T-helper 1 cell (primary cell): ENCODE data around the gene DIAPH2.

Source experiments
- DNase-seq, 5 donors: peaks; one replicate each; pipeline ENCODE4 v3.0.0-alpha.2; 2012 to 2020

The DIAPH2 gene

DNA sequence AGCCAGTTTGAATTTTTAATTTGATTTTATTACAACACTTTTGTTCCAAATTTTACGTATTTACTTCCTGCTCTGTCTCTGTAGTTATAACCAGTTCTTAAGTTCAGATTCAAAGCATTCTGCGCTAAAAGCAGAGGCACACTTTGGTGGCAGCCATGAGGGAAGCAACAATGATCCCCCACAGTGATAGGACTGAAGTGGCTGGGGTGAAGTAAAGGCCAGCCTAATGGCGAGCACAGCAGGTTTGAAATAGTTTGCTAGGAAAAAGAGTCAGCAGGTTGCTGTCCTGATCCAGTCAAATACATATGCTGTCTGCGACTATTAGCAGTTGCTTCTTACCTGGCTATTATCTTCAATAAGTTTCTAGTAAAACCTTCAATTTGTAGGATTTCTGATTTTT lies 375.4 kb downstream of the DIAPH2 start:
- no peak for DNase-seq

DNA sequence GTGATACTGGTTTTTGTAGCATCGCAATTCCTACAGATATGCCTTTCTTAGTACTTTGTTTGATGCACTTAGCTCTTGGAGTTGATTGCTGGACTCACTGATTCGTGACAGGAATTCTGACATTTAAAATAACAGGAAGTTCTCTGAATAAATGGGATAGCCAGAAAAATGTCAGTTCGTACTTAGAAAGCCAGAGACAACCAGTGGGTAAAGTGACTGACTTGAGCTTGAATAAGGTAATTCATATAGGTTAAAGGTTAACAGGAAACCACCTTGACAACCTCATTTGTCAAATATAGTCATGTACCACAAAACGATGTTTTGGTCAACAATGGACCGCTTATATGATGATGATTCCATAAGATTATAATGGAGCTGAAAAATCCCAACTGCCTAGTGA lies 380.4 kb downstream of the DIAPH2 start:
- no peak for DNase-seq

DNA sequence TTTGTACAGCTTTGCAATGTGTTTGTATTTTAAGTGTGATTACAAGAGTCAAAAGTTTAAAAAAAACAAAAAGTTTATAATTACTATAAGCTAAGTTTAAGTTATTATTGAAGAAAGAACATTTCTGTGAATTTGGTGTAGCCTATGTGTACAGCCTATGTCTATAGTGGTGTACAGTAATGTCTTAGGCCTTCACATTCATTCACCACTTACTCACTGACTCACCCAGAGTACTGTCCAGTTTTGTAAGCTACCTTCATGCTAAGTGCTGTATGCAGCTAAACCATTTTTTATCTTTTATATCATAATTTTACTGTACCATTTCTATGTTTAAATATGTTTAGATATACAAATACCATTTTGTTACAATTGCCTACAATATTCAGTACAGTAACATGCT lies 381.3 kb downstream of the DIAPH2 start:
- no peak for DNase-seq

DNA sequence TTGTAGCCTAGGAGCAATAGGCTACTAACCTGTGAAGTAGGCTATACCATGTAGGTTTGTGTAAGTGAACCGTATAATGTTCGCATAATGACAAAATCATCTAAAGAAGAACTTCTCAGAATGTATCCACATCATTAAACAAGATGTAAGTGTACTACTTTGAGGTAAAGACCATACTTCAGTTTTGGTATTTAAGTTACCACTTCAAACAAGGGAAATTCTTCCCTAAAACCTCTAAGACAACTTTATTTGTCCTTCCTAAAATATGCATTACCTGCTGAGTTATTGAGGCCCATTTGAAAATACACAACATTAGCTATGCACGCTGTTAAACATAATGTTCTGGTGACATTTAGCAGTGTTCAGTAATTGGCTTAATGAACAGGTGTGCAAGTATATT lies 381.7 kb downstream of the DIAPH2 start:
- no peak for DNase-seq

DNA sequence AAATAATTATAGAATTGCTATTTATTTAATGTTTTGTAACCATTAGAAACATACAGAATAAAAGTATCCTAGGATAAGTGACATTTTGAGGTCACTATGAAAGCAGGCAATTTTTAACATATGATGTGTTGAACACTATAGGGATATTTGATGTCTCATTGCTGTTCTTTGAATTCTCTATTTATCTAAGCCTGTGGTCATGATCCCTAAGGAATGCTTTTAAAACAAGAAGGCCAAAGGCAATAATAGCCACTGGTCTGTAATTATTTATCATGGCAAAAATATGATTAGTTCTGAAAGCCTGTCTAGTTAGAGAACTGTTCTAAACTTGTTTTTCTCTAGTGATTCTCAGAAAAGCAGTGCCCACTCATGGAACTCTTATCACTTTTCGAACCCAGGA lies 385.7 kb downstream of the DIAPH2 start:
- DNase-seq, result no peak

DNA sequence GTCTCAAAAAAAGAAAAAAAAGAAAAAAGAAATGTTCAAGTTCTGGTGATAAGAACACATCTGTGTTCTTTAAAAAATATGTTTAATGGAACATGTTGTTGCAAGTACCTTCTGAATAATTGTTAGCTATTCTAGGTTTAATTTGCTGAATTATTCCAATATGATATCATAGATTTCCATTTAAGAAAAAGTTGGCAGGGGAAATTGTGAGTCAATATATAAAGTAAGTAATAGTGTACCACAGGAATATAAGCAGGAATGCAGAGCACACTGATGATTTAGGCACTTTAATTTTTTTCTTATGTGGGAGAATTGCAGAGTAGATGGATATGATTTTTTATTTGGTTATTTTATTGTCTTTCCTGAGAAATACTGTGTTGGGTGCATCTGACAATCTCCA lies 389.8 kb downstream of the DIAPH2 start:
- DNase-seq, result no peak

DNA sequence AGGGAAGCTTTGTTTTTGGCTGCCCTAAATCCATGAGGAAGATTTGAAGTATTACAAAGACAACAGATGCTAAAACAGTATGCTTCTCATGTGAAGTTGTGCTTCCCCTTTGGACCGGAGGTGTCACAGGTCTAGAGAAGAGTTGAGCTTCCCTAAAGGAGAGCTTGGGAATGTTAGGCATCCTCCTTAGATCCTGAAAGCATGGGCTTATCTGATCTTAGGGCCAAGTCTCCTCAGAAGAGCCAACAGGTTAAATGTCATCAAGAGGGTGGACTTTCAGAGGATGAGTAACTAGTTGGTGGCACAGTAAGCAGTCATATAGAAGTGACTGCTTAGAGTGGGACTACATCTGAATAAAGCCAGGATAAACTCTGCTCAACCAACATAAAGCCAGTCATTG lies 404.5 kb downstream of the DIAPH2 start:
- DNase-seq, result no peak

DNA sequence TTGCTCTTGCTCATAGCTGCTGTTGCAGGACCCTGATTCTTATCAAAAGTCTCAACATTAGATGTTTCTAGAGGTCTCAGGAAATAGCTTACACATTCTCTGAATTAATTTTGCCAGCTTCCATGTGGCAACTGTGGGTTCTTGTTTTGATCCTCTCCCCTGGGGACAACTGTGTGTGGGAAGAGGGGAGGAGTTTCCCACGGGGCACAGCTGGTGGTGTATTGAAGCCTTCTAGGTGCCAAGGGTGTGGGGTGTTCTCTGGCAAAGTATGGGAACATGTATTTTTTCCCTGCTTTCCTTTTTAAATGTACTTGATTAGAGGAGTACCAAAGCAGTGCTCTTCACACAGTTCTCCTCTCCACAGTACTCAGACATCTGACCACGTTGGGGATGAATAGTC lies 411.7 kb downstream of the DIAPH2 start:
- no peak for DNase-seq

DNA sequence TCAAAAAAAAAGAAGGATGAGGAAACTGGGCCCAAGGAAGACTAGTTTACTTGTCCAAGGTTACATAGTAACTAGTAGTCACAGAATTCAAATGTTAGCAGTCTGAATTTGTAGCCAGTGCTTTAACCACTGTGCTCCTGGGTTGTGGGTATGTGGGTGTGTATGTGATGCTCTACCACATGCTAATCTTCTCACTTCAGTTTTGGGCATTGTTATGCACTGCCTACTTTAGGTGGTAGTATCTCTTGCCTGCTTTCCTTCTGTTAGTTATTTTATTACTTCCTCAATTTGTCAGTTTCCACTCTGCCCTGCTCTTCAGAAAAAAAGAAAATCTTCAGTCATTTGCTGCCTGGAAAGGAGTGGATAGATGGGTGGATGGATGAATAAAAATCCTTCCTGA lies 418.3 kb downstream of the DIAPH2 start:
- no peak for DNase-seq

DNA sequence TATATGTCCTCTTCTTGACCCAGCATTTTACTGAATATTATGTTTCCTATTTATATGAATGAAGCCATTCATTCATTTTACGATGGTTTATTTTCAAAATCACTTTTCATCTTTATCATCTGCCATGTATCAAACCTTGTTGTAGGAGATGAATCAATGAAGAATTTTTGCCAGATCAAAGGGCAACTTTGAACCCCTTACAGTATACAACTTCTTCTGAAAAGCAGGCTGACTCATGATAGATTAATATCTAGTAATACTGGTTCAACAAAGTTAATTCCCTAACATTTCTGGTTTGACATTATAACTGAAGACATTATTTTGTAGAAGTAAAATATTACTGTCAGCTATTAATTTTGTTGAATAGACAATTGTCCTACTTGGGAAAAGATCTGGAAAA lies 425.1 kb downstream of the DIAPH2 start:
- DNase-seq, result no peak

DNA sequence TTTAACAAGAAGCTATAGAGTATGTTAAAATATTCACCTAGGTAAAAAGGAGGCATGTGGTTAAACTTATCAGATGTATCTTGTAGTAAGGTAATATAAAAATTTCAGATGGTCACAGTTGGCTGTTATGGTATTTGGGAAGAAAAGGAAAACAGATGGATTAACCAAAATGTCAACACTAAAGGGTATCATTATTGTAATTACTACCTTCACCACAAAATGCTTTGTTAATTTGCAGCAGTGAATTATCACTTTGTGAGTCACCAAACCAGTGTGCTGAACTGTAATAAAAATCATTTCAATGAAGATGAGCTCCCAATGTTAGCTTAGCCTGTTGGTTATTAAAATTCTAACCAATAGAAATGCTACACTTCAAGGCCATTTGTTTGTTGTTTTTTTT lies 432.9 kb downstream of the DIAPH2 start:
- DNase-seq, result no peak

DNA sequence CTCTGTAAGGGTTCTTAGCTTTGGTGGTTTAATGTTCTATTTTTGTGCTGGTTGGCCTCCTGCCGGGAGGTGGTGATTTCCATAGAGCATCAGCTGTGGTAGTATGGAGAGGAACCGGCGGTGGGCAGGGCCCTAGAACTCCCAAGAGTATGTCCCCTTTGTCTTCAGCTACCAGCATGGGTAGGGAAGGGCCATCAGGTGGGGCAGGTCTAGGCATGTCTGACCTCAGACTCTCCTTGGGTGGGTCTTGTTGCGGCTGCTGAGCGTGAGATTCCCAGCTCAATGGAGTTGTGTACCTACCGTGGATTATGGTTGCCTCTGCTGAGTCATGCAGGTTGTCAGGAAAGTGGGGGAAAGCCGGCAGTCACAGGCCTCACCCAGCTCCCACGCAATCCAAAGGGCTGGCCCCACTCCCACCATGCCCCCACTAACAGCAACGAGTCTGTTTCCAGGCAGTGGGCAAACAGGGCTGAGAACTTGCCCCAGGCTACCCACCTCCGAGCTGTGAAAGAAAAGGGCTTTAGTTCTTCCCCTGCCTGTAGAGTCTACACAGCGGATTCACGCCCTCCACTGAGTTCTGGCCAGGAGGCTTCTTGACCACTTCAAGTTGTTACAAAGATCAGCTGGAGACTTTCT lies 434.9 kb downstream of the DIAPH2 start:
- DNase-seq, result no peak

DNA sequence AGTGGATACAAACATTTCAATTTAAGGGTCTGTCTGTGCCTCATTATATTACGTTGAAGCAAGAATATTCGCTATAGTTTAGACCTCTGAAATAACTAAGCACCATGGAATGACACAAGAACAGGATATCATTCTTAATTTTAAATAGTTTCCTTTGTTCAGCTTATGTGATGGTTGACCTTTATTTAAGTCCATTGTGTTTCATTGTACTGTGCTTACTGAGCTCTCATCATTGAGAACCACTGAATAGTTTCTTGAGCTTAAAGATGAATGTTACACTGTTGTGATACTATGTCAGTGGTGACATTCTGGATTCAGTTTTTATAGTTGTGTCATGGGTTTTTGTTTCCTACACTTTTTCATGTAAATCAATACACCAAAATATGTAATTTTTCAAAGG lies 438.4 kb downstream of the DIAPH2 start:
- DNase-seq, result no peak

DNA sequence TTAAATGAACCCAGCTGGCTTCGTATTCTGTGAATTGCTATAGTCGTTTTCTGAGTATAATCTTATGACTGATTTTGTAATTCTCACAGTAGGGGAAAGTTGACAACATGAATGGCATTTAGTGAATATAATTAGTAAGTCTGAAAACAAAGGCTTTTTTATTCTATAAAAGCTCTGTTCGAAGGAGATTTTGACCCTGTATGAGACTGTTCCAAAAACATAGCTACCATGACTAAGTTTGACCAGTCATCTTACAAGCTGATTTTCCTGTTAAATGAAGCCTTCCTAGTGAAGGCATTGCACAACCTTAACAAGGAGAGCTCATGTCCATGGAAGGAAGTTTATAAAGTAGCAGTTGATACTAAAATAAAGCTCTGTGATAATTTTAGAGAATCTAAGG lies 441.4 kb downstream of the DIAPH2 start:
- no peak for DNase-seq

DNA sequence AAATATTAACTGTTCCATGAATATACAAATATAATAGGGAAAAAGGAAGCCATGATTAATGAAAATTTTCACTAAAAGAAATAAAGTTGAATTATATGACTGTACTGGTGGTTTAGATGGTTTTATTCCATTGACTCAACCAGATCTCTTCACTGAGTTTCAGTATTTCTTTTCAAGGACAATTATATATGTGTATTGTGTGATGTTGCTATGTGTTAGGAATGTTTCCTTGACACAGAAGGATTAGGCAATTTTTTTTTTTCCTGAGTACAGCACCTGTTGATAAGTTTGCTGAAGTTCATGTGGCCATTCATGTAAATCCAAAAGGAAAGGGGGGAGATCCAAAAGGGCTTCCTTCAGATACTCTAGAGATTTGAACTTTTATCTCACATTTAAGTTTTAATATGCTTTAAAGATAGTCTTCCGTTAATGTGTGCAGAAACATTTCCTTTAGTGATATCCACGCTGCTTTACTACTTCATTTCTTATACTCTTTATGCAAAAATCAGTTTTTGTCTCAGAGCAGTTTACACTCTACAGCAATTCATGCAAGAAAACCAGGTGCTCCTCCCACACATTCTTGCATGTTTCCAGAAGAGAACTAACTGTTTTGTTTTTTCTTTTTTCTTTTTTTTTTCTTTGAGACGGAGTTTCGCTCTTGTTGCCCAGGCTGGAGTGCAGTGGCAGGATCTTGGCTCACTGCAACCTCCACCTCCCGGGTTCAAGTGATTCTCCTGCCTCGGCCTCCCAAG lies 448.2 kb downstream of the DIAPH2 start:
- DNase-seq, result no peak

DNA sequence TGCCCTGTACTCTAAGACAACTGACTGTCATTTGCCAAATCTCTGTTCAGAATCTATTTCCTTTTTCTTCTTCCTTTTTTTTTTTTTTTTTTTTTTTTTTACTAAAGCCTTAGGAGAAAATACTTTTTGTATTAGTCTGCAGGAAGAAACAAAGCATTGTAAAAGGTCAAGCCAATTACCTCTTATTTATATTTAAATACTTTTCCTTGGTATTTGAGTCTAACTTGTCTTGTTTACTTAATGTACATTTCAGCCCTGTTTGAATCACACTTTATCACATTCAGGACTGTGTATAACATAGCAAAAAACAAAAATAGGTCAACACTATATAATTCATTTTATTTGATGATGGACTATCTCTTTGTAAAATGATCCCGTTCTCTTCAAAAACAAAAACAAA lies 461.3 kb downstream of the DIAPH2 start:
- DNase-seq, result no peak

DNA sequence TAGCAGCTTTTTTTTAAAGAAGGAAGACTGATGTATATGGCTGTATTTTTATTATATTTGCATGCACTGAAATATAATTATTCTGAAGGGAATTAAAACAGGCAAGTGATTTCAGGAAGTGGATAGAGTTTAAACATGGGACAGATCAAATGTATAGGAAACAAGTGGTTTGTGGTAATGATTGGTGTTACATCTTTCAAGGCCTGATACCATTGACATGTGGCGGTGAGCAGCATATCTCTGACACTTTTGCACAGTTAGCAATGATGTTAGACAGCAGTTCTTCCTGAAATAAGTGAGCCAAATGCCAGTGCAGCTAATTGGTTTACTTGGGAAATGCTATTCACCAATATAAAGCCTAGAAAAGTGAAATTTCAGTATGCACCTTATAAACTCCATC lies 471.2 kb downstream of the DIAPH2 start:
- DNase-seq, result no peak

DNA sequence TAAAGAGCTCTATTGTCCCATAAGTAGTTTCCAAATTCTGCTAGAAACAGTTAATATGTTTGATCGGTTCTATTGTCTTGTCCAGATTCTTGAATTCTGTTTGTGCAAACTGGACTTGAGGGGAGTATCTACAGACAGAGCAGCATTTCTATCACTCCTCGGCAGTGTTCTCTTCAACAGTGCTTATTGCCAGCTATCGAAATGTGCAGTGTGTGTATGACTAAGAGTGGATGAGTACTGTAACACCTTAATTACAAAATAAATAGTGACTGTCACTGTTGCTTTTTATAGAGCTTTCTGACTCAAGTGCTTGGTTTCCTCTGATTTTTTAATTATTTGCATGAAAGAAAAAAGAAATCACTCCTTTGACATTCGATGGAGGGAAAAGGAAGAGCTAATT lies 473.6 kb downstream of the DIAPH2 start:
- DNase-seq, result no peak

DNA sequence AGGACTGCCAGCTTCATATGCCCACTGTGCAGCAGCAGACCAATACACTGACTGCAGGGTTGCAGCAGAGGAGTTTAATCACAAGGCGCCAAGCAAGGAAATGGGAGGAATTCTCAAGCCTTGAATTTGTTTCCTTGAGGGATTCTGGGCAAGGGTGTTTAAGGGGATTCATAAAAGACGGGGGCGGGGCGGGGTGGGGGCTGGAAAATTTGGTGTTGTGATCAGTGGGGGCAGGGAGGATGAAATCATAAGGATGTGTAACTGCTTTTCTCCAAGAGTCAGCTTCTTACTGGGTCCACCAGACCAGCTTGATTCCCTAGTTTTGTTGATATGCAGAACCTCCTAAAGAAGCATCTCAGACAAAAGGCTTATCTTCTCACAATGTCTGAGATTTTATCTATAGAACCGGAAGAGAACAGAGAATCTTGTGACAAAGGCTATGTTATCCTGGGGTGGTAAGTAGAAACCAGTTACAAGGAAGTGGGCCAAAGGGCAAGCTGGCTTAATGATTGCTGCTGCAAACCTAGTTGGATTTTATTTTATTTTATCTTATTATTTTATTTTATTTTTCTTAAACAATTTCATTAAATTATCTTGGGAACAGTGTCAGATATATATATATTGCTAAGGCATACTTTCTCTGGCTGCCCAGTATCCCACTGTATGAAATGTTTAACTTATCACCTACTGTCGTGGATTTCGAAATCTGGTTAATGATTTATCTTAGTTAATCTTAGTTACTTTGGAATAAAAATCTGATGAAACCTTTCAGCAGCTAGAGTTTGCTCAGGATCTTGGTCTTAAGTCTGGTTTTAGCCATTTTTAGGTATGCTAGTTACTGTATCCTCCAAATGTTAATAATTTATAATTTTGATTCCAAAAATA lies 475.5 kb downstream of the DIAPH2 start:
- no peak for DNase-seq

DNA sequence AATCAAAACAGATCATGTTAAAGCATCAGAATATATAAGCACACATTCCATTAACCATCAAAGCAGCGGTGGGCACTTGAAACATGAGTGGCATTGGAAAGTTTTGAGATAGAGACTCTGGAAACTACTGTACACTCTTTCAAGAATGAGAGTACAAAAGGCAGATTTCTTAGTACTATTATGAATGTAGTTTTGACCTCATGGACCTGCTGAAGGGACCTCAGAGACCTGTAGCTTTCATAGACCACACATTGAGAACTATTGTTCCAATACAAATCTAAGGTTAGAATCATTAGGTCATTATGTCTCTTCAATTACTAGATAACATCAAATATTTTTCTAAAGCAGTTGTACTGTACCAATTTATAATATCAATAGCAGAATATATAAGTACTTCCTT lies 482.7 kb downstream of the DIAPH2 start:
- no peak for DNase-seq

DNA sequence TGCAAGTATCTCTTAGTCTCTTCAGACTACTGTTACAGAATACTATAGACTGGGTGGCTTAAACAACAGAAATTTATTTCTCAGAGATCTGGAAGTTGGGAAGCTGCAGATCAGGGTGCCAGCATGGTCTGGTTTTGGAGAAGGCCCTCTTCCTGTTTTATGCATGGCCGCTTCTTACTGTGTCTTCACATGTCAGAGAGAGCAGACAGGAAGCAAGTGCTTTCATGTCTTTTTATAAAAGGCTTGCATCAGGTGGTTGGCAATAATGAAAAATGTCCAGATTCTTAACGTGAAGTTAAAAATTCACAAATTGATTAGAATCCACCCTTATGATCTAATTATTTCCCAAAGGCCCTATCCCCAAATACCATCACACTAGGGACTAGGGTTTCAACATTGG lies 484.0 kb downstream of the DIAPH2 start:
- DNase-seq, result no peak

DNA sequence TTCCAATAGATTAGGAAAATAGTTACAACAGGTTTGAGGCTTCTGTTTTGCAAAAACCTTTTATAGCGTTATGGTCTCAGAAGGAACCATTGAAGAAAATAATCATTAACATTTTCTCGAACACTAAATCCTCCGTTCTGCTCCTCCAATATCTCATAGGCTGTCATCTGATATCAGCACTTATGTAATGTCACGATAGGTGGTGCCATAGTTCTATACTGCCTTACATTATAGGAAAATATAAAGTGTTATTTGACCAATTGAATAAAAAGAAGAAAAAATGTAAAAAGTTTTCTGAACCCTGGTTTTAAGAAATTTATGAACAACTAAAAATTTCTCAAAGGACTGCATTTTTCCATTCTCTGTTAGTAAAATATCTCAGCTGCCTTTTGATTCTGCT lies 490.5 kb downstream of the DIAPH2 start:
- DNase-seq, result no peak

DNA sequence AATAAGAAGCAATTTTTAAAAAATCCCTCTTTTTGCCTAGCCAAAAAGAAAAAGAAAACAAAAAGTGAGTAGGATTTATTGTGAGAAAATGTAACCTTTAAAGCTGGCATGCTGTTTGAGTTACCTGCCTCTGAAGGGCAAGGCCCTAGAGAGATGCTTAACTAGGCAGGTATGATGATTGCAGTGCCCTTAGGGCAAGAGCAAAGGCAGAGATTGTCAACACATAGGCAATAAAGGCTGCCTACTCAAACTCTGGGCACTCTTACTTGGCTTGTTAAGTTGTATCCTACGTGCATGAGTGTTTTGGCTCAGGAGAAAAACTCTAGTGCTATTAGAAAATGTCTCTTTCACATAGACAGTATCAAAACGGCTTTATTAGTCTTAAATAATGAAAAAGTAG lies 505.0 kb downstream of the DIAPH2 start:
- no peak for DNase-seq

DNA sequence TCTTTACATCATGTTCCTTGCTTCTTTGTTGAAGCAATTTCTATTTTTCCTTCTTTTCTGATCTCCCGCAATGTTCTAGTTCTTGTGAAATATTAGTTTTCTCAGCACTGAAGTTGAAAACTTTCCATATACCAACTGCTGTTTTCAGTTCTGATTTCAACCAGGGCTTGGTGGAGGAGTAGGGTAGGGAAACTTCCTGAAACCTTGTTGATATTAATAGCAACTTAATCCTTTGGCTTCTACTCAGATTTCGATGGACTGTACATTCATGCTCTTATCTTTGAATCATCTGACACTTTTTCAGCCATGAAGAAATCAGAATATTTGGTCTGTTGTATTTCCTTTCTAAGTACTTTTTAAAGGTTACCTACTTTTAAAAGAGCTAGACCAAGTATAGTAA lies 514.9 kb downstream of the DIAPH2 start:
- DNase-seq, result no peak
